Ramos (cell line): ENCODE results near the gene PRKAR2B.

Source experiments
- in situ Hi-C: fragments of 300-500 bp; cut with MboI; formaldehyde crosslinking; loops from one replicate; pipeline ENCODE4 v1.14.3; 2022; ENCODE audit warnings: low sequenced_read_pairs; ENCODE audit not compliant: unreplicated experiment

Gene PRKAR2B

DNA sequence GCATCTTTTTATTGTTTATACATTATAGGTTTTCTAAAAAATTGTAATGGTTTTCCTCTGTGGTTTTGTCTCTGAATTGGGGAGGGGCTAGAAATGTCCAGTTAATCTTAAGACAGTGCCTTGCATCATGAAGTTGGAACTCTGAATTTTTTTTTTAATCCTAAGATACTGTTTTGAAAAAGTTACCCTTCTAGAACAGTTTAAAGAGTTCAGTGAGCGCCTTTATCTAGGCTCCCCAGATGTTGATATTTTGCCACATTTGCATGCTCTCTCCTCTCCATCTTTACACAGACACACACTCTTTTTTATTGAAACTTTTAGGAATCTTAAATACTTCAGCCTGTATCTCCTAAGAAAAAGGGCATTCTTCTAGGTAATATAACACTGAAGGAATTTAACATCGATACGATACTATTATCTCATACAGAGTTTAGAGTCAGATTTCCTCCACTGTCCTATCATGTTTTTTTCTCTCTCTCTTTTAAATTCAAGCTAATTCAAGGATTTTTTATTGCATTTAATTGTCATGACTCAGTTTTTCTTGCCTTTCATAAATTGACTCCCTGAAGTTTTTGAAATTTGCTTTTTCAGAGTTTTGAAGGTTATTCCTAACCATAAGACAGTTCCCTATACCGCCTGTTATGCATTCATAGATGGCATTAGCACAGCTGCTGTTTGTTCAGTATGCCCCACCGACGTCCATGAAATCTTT lies 31.5 kb downstream of the PRKAR2B start:
- in situ Hi-C loops, result loop anchor here (25.0 kb wide), 1 partner anchor 1014 kb away; no protein-coding TSS in a partner anchor

- in situ Hi-C loops, result loop anchor here (25.0 kb wide), 1 partner anchor 1015 kb away; no protein-coding TSS in a partner anchor
Measured at GRCh38 chr7:107076781-107077698, 32.5 kb downstream of the PRKAR2B start.

DNA sequence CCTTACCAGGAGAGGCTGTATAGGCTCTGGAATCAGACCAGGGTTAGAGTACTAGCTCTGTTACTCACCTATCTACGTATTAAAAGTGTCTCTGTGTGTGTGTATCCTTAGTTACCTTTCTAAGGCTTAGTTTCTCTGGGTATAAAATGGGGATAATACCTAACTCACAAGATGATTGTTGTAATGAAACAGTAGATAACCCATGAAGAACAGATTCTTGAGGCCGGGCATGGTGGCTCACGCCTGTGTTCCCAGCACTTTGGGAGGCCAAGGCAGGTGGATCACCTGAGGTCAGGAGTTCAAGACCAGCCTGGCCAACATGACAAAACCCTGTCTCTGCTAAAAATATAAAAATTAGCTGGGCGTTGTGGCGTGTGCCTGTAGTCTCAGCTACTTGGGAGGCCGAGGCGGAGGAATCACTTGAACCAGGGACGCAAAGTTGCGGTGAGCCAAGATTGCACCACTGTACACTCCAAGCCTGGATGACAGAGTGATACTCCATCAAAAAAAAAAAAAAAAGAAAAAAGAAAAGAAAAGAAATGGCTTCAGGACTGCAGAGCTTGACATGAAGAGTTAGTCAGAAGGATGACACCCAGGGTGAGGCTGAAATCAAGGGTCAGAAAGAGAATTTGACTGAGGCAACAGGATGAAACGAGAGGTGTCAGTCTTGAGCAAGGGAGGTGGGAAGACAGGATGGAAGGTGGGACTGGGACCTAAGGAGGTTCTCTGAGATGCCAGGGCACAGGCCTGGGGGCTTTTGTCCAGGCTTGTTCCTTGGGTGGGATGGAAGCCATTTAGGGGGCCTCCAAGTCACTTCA lies 33.4 kb downstream of the PRKAR2B start:
- in situ Hi-C loops, result loop anchor here (25.0 kb wide), 1 partner anchor 1016 kb away; no protein-coding TSS in a partner anchor

DNA sequence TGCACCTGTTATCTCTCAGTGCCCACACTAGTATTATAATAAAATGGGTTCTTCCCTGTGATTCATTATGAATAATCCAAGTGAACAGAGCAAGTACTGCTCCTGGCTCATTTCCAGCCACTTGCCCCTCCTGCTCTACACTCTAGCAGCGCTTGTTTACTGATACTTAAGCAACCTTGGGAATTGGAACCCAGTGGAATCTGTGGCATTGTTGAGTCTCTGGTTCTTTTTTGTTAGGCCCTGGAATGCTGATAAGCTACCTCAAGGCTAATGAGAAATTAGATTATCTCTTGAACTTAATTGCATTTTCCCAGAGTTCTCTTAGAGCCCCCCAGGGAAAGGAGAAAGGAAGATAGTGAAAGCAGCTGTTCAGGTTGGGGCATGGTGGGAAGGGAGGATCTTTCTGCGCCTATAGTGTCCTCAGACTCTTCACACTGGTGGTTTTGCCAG lies 34.0 kb downstream of the PRKAR2B start:
- in situ Hi-C loops, result loop anchor here (25.0 kb wide), 1 partner anchor 1016 kb away; no protein-coding TSS in a partner anchor

DNA sequence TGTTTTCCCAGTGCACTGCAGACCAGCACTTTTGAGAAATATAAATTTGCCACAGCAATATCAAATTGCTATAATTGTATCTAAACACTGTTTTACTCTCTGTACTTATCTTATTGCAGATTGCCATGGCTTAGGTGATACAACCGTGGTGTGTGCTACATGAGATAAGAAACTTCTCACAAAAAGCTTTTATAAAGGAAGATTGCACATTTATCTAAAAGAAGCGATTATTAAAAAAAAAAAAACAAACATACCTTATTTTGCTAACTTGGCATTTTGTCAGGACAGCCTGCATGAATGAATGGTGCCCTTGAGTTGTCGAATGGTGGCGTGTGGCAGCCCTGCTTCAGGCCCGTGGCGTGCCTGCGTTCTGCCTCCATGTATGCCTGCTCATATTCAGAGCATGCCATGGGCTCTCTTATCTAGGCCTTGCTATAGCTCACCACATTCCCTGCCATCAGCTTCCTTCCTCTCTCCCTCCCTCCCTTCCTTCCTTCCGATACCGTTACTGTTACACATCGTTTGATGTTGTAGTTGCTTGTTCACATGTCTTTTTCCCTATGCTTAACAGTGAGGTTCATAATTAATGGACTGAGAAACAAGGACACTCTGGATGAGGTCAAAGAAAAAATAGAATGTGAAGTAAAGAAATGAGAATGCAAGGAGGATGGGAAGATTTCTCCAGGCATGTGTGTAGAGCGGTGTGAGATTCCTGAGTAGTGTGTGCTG lies 34.9 kb downstream of the PRKAR2B start:
- in situ Hi-C loops, result loop anchor here (25.0 kb wide), 1 partner anchor 1017 kb away; no protein-coding TSS in a partner anchor

- in situ Hi-C loops, result loop anchor here (25.0 kb wide), 1 partner anchor 1018 kb away; no protein-coding TSS in a partner anchor
Measured at GRCh38 chr7:107080099-107080505, 35.6 kb downstream of the PRKAR2B start.

DNA sequence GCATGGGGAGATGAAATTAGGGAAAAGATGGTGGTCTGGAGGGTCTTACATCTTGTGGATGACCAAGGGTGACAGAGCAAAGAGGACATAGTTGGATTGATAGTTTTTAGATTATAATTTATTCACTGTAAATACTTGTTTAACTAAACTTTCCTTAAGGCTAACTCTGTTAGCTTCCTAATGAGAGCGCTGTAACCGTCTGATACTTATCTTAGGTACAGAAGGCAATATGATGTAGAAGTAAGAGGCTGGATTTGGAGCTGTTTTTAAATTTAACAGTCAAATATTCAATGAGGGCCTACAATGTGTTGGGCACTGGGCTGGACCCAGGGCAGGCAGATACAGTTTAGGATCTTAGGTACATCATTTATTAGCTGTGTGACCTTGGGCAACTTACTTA lies 36.0 kb downstream of the PRKAR2B start:
- in situ Hi-C loops, result loop anchor here (25.0 kb wide), 1 partner anchor 1018 kb away; no protein-coding TSS in a partner anchor

DNA sequence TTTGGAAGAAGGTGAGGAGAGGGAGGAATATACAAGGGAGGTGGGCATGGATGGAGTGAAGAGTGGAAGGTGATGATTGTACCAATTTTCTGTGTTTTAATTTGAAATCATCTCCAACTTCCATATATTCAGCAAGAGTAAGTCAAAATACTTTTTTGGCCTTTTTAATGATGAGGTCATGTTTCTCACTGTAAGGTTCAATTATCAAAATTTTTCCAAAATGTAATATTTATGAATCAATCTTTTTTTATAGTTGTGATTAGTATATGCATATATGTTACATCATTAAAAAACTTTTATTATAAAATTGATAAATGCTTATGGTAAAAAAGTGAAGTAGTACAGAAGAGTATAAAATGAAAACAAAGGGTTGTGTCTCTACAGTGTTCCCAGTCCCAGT lies 40.7 kb downstream of the PRKAR2B start:
- in situ Hi-C loops, result loop anchor here (25.0 kb wide), 1 partner anchor 1023 kb away; no protein-coding TSS in a partner anchor

DNA sequence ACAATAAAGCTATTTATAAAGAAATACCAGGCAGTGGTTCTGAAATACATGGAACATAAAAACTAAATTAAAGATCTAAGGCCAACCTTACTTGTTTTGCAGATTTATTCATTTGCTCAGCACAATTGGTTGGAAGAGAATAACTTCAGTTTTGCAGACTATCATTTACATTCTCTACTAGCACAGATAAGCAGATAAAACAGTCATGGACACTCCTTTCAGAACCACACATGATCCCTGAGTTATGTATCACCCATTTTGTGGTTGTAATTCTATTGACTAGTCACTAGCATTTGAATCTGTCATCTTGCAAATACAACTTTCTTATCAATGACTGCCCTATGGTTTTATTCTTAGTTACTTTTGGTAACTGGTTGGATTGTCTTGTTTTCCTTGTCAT lies 45.1 kb downstream of the PRKAR2B start:
- in situ Hi-C loops, result loop anchor here (25.0 kb wide), 1 partner anchor 1027 kb away; no protein-coding TSS in a partner anchor

DNA sequence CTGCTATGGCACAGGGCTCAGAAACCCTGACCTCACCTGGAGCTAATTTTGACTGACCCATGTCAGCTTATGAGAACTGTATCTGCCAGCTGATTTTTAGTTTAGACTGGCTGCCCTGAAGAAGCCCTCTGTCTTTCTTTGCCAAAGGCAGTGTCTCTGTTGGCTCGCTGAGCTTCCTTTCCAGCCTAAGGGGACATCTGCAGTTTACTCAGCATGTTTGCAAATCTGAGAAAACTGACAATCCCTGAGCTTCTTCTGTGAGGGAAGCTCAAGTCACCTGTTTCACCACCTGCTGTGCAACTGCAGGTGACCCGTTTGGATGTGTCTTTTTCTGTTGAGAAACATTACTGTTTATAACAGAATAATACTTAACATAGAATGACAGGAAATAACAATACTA lies 46.0 kb downstream of the PRKAR2B start:
- in situ Hi-C loops, result loop anchor here (25.0 kb wide), 1 partner anchor 1028 kb away; no protein-coding TSS in a partner anchor

DNA sequence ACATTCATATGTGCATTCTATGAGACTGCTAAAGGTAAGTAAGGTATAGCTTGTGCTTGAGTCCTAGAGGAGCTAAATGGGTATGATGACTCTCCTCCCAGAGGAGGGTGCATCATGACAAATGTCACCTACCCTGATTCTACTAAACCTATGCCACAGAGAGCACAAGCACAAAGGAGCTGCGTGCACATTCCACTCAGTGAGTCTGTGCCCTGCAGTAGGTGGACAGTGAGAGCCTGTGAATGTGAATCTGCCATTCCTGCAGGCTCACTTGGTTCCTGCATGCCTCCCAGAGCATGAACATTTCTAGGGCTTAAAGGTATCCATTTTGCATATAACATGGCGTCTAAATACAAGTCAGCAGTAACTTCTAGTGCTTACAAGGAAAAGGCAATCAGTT lies 46.8 kb downstream of the PRKAR2B start:
- in situ Hi-C loops, result loop anchor here (25.0 kb wide), 1 partner anchor 1029 kb away; no protein-coding TSS in a partner anchor

DNA sequence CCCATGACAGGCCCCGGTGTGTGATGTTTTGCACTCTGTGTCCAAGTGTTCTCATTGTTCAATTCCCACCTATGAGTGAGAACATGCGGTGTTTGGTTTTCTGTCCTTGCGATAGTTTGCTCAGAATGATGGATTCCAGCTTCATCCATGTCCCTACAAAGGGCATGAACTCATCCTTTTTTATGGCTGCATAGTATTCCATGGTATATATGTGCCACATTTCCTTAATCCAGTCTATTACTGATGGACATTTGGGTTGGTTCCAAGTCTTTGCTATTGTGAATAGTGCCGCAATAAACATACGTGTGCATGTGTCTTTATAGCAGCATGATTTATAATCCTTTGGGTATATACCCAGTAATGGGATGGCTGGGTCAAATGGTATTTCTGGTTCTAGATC lies 49.2 kb downstream of the PRKAR2B start:
- in situ Hi-C loops, result loop anchor here (25.0 kb wide), 1 partner anchor 1031 kb away; no protein-coding TSS in a partner anchor

DNA sequence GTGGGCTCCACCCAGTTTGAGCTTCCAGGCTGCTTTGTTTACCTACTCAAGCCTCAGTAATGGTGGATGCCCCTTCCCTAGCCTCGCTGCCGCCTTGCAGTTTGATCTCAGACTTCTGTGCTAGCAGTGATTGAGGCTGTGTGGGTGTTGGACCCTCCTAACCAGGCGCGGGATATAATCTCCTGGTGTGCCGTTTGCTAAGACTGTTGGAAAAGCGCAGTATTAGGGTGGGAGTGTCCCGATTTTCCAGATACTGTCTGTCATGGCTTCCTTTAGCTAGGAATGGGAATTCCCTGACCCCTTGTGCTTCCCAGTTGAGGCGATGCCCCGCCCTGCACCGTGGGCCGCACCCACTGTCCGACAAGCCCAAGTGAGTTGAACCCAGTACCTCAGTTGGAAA lies 54.6 kb downstream of the PRKAR2B start:
- in situ Hi-C loops, result loop anchor here (25.0 kb wide), 1 partner anchor 1037 kb away; no protein-coding TSS in a partner anchor

GRCh38 chr7:107100824-107101223 lies 56.3 kb downstream of the PRKAR2B start:
- in situ Hi-C loops, result no loop called here

DNA sequence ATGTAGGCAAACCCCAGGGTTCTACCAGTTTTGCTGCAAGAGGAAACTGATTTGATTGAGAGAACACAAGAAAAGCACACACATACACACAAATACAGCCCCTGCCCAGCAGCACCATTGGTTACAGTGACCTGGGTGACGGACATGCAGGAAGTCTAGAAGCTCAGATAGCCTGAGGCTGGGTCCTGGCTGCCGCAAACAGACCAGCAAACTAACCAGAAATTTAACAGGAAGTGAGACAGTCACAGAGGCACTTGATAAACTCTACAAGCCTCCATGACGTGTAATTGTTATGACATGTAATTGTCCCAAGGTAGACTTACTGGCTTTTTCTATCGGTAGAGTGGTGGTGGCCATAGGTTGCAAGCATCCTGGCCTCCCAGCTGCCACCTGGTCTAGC lies 58.9 kb downstream of the PRKAR2B start:
- in situ Hi-C loops, result no loop called here

DNA sequence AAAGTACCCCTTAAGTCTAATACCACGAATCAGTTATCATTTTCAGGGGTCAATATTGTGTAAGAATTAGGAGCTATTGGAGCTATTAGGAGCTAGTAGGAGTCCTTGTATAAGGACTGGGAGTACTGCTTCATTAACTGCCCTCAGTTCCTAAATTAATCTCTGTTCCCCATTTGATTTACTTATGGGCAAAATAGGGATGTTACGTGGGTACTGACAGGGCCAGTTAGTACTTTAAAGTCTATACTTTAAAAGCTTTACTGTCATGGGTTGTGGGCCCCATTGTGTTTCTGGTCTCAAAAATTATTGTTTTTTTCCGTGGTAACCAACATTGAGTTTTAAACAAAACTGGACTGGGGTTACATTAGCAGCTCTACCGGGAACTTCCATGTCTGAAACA lies 60.3 kb downstream of the PRKAR2B start:
- in situ Hi-C loops, result no loop called here

DNA sequence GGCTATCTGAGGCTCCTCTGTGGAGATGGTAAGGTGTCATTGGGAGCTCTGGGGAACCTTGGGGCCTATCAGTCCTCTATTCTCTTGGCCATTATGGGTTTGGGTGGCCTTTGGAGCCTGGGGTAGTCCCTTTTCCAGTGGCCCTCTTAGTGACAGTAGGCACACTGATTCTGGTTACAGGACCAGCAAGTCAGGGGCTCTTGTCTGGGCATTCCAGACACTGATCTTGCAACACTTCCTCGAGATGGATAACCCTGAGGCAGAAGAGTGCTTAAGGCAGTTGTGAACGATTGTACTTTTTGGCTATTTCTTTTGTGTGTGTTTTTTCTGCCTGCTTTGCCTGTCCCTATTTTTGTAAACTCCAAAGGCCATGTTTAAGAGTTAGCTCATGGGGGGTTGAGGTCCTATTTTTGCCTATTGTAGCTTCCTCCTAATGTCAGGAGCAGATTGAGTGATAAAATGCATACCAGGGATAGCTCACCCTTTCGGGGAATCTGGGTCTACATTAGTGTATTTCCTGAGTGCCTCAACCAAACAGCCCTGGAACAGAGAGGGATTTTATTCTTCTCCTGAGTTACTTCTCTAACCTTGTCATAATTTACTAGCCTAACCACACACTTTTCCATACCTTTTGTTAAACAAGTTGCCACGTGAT lies 61.2 kb downstream of the PRKAR2B start:
- in situ Hi-C loops, result no loop called here

GRCh38 chr7:107108793-107109371 lies 64.4 kb downstream of the PRKAR2B start:
- in situ Hi-C loops, result no loop called here
